T-helper 2 cell (primary cell): ENCODE results near the gene VWA3B.
"Not testable (repeated sequence)": the region's sequence is repeated elsewhere in the genome, so short reads cannot be mapped to it uniquely, and the experiment has no call there.

Experiments used
- DNase-seq, 5 experiments: peaks; one replicate each; pipeline versions ENCODE4 v3.0.0 to v3.0.0-alpha.2; 2012 to 2022

VWA3B gene

DNA sequence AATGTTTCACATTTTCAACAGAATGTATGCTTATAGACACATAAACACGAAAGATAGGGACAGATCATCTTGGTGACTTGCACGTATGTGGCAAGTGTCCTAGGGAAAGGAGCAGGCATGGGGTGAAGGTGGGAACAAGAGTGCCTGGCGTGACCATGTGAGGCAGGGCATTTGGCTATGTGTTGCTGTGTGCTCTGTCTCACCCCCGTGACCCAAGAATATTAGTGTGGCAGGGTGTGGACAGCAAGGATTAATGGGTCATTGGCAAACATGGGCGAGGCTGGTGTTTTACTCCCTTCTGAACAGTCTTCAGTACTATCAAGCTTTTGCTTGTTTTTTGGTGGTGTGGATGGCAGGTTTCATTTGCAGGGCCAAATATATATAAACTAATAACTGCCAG lies 1.3 kb upstream of the VWA3B start:
- DNase-seq, result no peak

DNA sequence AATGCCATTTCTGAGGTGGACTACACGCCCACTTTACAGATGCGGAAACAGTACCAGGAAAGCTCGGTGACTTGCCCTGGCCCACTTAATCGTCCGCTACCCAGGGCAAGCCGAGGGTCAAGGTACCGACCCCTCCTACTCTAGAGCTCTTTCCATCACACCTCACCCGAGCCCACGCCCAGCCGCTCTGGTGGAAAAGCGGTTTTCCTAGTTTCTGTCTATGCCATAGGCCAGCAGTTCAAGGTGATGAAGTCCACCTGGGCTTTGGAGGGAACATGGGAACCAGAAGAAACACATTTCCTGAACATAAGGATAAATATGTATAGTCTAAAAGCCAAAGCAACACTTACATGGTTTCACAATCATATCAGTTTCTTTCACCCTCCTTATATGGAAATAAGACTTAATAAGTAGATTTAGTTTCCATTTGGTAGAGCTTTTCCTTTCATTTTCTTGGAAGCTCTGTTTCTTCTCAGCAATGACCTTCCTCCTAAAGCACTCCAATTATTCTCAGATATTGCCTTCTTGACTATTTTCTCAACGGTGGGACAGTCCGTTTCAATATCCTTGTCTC lies 567 bp downstream of the VWA3B start:
- DNase-seq, result no peak

DNA sequence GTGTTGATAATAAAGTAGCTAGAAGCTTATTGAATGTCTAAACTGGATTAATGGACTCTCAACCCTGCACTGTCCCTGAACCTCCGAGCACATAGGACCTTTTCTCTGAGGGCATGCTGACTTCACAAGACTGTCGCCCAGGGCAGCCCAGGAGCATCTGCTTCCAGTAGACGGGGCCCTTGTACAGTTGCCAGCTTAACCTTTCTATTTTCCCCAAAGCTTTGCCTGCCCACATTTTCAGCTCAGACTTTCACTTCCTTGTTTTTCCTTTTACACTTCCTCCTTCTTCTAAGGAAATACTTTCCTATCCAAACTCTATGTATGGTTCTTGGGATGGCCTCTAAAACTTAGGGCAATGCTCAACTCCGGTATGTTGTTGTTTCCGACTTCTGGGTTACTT lies 1.3 kb downstream of the VWA3B start:
- DNase-seq, result no peak

DNA sequence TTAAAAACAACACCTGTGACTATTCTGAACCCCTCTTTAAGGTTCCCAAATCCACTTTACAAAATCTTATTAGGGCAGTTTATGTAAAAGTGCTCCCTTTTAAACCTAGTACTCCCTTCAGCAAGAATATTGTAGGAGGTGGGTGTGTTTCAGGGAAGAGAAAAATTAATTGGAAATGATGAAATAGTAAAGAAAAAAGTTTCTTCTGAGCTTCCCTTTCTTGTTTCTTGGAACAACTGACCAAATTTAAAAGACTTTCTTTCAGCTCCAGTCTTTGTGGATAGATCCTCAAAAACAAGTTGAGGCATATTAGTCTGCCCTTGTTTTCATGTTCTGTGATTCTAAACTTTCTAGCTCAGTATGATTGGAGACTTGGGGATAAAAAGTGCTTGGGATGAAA lies 3.0 kb downstream of the VWA3B start:
- no peak for DNase-seq

DNA sequence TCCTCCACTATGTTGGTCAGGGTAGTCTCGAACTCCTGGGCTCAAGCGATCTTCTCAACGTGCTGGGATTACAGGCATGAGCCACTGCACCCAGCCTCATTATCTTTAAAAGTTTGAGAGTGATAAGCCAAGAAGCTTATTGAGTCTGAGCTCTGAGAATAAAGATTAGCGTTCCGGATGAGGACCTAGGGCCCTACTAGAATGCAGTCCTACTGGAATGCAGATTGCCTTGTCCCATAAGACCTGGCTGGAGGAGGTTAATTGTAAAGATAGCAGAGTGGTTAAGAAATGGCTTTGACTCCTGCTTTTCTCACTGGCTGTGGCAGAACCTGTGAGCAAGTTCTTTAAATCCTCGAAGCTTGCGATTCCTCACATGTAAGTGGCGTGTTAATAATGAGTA lies 4.0 kb downstream of the VWA3B start:
- no peak for DNase-seq

DNA sequence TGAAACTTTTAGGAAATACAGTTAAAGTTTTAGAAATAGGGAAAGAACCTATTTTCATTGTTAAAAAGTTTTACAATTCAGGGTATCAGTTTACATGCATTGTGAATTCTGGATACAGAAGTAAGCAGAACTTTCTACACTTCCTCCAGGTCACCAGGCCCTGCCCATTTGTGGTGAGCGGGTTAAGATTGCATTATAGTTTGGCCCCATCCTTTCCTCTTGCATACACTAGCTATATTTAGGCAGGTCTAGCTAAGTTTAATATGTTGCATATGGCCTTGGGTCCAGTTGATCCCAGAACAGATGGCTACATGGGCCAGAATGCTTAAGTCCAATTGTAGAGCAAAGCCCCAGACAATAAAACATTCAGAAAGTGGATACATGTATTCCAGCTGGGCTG lies 4.8 kb downstream of the VWA3B start:
- no peak for DNase-seq

DNA sequence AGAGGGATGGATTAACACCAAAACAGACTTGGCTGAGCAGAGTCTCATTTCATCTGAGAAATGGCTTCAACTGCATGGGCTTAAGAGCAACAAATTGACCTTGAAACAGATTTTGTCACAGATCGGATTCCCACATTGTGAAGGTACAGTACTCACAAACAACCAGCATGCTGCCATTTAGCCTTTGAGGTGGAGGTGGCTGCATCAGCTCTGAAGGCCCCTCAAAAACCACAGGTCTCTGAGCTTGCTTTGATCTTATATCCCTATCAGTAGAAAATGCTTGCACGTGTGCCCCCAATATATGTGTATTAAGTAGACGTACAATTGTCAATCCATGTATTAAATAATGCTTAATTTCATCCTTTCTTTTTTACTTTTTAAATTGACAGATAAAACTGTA lies 6.2 kb downstream of the VWA3B start:
- DNase-seq, result no peak

DNA sequence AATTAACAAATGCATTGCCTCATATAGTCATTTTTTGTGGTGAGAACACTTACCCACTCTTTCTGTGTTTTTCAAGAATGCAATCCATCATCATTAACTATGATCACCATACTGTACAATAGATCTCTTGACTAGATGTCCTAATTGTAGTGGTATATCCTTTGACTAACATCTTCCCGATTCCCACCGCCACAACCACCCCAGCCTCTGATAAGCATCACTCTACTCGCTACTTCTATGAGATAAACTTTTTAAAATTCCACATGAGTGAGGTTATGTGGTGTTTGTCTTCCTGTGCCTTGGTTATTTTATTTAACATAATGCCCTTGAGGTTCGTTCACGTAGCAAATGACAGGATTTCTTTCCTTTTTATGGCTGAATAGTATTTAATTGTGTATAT lies 6.6 kb downstream of the VWA3B start:
- DNase-seq, result no peak

DNA sequence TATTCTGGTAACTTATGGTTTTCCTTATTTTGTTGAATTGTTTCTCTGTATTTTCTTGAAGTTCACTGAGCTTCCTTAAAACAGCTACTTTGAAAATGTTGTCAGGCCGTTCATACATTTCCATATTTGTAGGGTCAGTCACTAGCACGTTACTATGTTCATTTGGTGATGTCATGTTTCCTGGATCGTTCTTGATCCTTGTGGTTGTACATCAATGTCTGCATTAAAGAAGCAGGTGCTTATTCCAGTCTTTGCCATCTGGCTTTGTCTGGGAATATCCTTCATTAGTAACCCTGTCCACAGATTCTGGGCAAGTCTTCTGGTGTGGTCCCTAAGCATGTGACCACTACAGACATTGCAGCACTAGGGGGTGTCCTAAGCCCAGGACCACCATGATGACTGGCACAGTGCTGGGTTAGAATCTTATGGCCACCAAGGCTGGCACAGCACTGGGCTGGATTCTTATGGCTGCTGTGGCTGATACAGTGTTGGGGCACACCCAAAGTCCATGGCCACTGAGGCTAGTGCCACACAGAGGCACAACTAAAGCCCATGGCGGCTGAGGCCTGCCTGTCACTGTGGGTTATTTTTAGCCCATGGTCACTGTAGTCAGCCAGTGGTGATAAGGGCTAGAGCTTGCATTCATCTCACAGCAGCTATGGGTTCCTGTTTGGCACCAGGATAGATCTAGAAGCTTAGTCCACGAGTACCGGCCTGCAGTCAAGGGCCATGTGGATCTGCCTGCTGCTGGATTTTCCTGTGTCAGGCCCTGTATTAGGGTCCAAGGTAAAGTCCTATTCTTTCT lies 13.2 kb downstream of the VWA3B start:
- no peak for DNase-seq

DNA sequence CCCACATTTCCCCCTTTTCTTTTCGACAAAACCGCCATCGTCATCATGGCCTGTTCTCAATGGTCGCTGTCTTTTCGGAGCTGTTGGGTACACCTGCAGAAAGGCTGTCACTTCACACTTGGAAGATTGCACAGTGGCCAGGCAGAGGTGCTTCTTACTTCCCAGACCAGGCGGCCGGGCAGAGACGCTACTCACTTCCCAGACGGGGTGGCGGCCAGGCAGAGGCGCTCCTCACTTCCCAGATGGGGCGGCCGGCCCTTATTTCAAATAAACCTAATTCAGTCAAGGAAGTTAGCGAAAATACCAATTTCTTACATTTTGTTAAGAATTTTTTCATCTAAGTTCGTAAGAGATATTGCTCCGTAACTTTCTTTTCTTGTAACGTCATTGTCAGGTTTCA lies 15.3 kb downstream of the VWA3B start:
- DNase-seq, result not testable (repeated sequence)

DNA sequence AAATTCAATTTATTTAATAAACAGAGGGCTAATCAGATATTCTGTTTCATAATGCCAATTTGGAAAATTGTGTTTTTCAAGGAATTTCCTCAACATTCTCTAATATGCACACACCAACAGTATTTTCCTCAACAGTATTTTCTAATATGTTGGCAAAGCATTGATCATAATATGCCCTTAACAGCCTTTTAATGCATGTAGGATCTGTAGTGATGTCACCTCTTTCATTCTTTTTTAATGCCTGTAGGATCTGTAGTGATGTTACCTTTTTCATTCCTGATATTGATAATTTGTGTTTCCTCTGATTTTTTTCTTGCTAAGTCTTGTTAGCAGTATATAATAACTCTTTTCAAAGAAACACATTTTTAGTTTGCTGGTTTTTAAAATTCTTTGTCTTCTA lies 15.9 kb downstream of the VWA3B start:
- no peak for DNase-seq

DNA sequence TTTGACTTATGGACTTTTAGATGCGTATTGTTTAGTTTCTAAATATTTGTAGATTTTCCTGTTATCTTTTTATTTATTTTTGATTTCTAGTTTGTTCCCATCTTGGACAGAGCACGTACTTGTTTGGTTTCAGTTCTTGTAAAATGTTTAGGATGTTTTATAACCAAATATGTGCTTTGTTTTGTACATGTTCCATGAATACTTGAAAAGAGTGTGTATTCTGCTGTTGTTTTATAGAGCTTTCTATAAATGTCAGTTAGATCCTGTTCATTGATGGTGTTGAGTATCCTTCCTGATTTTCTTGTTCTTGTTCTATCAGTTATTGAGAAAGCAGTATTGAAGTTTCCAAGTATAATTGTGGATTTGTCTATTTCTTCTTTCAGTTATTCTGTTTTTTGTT lies 21.1 kb downstream of the VWA3B start:
- no peak for DNase-seq

DNA sequence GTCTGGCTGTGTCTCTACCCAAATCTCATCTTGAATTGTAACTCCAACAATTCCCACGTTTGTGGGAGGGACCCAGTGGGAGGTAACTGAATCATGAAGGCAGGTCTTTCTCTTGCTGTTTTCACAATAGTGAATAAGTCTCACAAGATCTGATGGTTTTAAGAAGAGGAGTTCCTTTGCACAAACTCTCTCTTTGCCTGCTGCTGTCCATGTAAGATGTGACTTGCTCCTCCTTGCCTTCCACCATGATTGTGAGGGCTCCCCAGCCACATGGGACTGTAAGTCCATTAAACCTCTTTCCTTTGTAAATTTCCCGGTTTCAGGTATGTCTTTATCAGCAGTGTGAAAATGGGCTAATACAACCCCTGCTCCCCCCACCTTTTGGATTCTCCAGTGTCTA lies 23.8 kb downstream of the VWA3B start:
- DNase-seq, result no peak

DNA sequence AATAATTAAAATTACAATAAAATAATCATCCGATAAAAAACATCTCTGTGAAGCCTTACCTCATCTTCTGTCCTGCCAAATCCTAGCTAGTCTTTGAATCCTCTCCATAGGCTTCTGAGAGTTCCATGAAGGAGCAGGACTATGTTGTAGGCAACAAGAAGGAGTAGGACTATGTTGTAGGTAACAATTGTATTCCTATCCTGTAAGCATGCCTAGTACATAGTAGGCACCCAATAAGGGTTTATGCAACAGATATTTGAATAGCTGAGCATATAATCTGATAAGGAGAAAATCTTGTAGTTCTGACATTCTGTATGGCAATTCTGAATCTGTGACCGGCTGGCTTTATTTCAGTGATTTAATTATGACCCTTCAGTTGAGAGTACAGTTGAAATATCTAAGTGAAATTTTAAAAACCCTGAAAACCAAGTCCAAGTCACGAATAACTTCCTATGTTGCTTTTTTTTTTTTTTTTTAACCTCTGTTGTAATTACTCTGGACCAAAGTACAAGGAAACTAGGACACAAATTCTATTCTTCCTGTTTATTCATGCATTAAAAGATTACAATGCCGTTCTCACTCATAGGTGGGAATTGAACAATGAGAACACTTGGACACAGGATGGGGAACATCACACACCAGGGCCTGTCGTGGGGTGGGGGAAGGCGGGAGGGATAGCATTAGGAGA lies 27.8 kb downstream of the VWA3B start:
- DNase-seq, result no peak

DNA sequence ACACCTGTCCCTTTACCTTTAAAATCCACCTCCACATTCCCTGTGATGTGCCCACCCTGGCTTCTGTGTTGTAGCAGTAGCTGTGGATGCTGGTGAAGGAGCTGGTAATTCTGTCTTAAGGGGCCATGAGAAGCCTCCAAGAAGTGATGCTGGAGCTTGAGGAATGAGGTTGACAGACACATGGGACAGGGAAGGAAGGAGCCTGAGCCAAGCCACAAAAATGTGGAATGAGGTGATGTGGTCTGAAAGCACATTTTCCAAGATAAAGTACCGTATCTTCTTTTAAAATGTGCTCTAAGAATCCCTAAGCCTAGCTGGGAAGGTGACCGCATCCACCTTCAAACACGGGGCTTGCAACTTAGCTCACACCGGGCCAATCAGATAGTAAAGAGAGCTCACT lies 31.2 kb downstream of the VWA3B start:
- DNase-seq, result no peak

DNA sequence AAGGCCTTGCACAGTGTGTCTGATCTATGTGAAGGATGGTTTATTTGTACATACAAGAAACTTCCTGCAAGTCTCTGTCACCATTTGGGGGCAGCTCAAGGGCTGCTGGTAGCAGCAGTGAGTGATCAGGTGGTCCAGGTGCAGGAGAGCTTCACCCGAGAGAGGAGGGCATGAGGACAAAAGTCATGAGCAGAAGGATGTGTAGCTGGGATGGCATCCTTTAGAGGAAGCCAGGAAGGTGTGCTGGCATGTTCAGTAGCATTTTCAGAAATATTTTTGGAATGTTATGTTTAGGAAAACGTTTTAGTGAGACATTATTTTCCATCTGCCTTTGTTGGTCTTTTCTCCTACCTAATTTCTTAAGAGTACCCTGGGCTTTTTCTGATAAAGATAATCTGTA lies 31.9 kb downstream of the VWA3B start:
- no peak for DNase-seq

DNA sequence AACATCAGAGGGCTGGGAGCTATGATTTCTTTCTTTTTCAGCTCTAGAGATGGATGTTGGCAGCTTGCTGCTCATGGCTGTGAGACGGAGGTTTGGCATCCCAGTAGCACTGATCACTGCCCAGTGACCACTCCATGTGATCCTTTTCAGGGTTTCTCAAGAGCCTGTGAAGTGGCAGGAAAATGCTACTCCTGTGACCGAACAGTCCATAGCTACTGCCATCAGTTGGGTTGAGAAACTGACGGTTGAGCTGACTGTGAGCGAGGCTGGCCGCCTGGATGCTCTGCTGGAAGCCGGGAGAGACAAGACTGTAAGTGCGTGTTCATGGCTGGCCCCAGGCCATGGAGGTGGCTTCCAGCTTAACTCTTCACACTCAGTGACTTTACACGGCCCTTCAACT lies 34.2 kb downstream of the VWA3B start:
- no peak for DNase-seq

DNA sequence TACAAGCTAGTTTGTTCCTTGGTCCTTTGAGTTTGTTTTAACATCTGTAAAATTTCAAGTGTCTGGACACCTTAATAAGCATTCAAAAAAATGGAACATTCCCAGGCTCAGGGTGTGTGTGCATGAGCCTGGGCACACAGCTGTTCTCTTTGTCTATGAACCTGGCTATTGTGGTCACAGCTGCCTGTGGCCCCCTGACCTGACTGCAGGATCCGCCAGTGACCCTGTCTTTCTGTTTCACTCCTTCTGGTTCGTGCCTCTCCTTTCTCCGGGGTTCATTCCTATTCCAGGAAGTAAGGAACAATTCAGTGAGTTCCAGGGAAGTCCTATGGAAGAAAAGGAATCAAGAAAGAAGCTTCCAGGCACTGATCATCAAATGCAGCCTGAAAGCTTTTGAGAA lies 35.6 kb downstream of the VWA3B start:
- DNase-seq, result no peak

DNA sequence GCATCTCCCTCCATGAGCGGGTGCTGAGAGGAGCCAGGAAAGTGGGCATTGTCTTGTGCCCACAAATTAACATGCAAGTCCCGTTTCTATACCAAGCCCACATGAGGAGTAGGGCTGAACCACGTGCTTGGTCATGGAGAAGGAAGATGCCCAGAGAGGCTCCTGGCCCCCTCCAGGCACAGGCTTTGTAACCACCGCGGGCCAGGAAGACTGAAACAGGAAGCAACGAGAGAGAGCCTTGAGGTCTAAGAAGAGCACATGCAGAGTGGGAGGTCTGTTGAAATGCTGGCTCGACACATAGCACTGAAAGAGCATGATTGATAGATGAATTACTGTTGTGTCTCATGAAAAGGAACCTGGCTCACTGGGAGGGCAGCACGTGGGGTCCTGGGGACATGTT lies 36.3 kb downstream of the VWA3B start:
- no peak for DNase-seq

DNA sequence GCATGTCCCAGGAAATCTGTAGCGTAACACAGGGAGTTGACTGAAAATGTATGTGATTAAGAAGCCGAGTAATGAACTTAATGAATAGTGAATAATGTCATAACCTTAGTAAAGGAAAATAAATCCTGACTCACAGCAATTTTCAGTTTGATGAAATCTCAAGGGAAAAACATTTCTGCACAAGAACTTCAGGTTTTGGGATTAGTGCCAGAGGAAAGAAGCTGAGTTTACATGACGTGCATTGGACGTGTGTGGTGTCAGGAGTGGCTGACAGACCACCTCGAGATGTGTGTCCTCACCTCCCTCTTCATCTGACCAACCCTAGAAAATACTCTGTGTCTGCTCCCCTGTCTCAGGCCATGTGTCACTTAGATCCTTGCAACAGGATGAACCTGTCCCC lies 39.1 kb downstream of the VWA3B start:
- no peak for DNase-seq

DNA sequence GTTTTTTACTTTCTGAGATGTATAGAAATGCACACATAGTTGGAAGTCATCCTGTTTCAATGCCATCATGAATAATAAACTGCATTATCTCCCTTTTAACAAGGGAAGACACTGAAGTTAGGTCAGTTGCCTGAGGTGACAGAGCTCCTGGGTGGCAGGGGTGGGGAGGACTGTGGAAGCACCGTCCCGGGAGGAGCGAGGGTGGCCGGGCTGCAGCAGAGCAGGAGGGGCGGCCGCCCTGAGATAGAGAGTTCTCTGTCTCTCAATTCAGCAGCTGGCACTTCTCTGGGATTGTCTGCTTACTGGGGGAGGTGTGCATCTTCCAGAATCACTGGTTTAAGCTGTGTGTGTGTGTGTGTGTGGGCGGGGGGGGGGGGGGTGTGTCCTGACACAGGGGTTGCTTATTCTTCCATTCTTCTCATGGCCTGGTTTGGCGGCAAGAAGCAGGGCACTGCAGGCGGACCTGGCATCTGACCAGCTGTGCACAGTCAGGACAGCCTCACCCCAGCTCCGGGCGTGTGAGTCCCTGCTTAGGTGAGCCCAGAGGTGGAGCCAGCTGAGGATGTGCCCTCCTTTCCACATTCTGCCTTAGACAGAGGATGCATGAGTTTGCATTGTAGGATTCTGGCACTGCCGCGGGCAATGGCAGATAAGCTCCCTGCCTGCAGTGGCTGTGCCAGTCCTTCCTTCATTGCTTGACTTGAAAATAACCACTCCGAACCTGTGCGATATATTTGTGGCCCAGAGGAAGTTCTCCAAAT lies 40.4 kb downstream of the VWA3B start:
- no peak for DNase-seq

DNA sequence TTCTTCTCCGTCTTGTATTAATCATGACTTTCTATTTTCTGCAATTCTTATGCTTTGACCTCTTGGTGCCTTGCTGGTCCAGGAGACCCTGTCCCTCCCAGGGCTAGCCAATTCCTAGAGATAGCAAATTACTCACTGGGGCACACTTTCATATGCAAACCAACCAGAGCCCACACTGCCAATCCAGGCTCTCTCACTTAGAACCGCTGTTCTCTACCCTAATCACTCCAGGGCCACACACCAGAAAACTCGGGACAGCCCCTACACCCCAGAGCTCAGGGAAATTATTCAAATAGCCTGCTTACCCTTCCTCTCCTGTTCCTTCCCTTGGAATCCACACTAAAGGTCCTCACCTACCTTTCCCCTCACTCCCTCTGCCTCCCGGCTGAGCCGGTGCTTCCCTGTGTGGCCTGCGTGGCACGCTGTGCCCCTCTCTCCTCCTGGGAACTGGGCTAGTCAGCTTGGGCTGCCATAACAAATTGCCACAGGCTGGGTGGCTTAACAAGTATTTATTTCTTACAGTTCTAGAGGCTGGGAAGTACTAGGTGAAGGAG lies 41.7 kb downstream of the VWA3B start:
- DNase-seq, result no peak

DNA sequence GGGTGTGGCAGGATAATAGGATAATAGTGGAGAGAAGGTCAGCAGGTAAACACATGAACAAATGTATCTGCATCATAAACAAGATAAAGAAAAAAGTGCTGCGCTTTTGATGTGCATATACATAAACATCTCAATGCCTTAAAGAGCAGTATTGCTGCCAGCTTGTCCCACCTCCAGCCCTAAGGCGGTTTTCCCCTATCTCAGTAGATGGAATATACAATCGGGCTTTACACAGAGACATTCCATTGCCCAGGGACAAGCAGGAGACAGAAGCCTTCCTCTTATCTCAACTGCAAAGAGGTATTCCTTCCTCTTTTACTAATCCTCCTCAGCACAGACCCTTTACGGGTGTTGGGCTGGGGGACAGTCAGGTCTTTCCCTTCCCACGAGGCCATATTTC lies 43.1 kb downstream of the VWA3B start:
- not testable (repeated sequence) for DNase-seq
